GM18868 (cell line): ENCODE data around the gene C15orf39.
"Not testable (repeated sequence)": the region's sequence is repeated elsewhere in the genome, so short reads cannot be mapped to it uniquely, and the experiment has no call there.

ENCODE experiments used
- ATAC-seq: cut with Tn5 transposase; IDR thresholded peaks from one replicate; pipeline ENCODE4 v1.9.1; 2021; ENCODE audit warnings: mild to moderate bottlenecking, moderate library complexity; ENCODE audit not compliant: unreplicated experiment

The C15orf39 gene

GRCh38 chr15:75229191-75230015, 27.7 kb downstream of the C15orf39 start:
- ATAC-seq: no peak

GRCh38 chr15:75230016-75230343, 28.3 kb downstream of the C15orf39 start:
- no peak for ATAC-seq

- ATAC-seq: no peak
Measured at GRCh38 chr15:75230551-75231371, 29.1 kb downstream of the C15orf39 start.

- no peak for ATAC-seq
Measured at GRCh38 chr15:75231836-75232235, 30.2 kb downstream of the C15orf39 start.

GRCh38 chr15:75232252-75232813, 30.7 kb downstream of the C15orf39 start:
- no peak for ATAC-seq

GRCh38 chr15:75232826-75233503, 31.3 kb downstream of the C15orf39 start:
- no peak for ATAC-seq

- ATAC-seq: no peak
Measured at GRCh38 chr15:75233504-75234190, 32.0 kb downstream of the C15orf39 start.

GRCh38 chr15:75234191-75234810, 32.6 kb downstream of the C15orf39 start:
- ATAC-seq: no peak

GRCh38 chr15:75235051-75235673, 33.5 kb downstream of the C15orf39 start:
- ATAC-seq: no peak

GRCh38 chr15:75235760-75236729, 34.4 kb downstream of the C15orf39 start:
- no peak for ATAC-seq

GRCh38 chr15:75237316-75237982, 35.8 kb downstream of the C15orf39 start:
- no peak for ATAC-seq

GRCh38 chr15:75238150-75238549, 36.5 kb downstream of the C15orf39 start:
- ATAC-seq: no peak

GRCh38 chr15:75245741-75246140, 44.1 kb downstream of the C15orf39 start:
- not testable (repeated sequence) for ATAC-seq

GRCh38 chr15:75248991-75249390, 47.3 kb downstream of the C15orf39 start:
- ATAC-seq: not testable (repeated sequence)

- ATAC-seq: no peak
Measured at GRCh38 chr15:75249726-75250125, 48.0 kb downstream of the C15orf39 start.

- not testable (repeated sequence) for ATAC-seq
Measured at GRCh38 chr15:75251343-75251742, 49.7 kb downstream of the C15orf39 start.

GRCh38 chr15:75252285-75252684, 50.6 kb downstream of the C15orf39 start:
- ATAC-seq: not testable (repeated sequence)

- ATAC-seq: not testable (repeated sequence)
Measured at GRCh38 chr15:75258034-75258433, 56.4 kb downstream of the C15orf39 start, which contains the start of gene GOLGA6C. Gene GOLGA6C (plus strand): TSS chr15:75258334. CDS start chr15:75258599, 265 bp downstream.
